GM12891 (cell line): Measurements from ENCODE around the gene SLC22A9.

Source experiments
- PAX5 ChIP-seq: IDR thresholded peaks from 2 replicates; pipeline ENCODE4 v1.6.1; 2011; ENCODE audit warnings: low read length, moderate library complexity, mild to moderate bottlenecking; ENCODE audit not compliant: insufficient read depth, severe bottlenecking
- POLR2A ChIP-seq: IDR thresholded peaks from 2 replicates; pipeline ENCODE4 v1.6.1; 2011; ENCODE audit warnings: low read depth, low read length, control low read depth
- SPI1 ChIP-seq: IDR thresholded peaks from 2 replicates; pipeline ENCODE4 v1.6.1; 2011; ENCODE audit warnings: low read depth, low read length, control low read depth

DNA sequence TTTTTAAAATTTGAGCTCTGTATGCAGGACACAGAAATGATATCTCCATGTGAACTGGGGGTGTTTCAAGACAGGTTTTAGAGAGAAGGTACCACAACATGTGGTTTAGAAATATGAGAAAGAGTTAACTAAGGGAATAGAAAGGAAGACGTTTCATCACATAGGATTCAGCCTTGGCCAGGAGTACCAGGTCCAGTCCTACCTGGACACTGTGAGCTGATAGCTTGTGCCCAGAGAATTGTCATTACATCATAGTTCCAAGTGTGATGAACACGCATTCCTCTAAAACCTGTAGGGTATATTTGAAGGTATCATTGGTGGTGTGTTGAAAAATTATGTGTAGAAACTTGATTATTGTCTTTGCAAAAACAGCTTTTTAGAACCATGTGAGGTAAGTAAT, 1.8 kb downstream of the SLC22A9 start:
- no peak for TF ChIP-seq SPI1
- TF ChIP-seq PAX5 = no peak
- TF ChIP-seq POLR2A = no peak
